ENCODE data around the gene CEP112.

CEP112 gene

GRCh38 chr17:65918916-65919315 is 273.0 kb downstream of the CEP112 start:
- peak; percentile 8 for DNase-seq

- DNase-seq: no peak
Measured at GRCh38 chr17:65918500-65918899, 273.4 kb downstream of the CEP112 start.

- peak; percentile 39 for DNase-seq
Measured at GRCh38 chr17:65917560-65917959, 274.4 kb downstream of the CEP112 start.

GRCh38 chr17:65916425-65916824 is 275.5 kb downstream of the CEP112 start:
- no peak for DNase-seq

- DNase-seq: peak; percentile 54
Measured at GRCh38 chr17:65914784-65915342, 277.1 kb downstream of the CEP112 start.

GRCh38 chr17:65913326-65913850 is 278.5 kb downstream of the CEP112 start:
- no peak for DNase-seq

GRCh38 chr17:65910836-65911235 is 281.1 kb downstream of the CEP112 start:
- no peak for DNase-seq

- DNase-seq: no peak
Measured at GRCh38 chr17:65902831-65903522, 289.0 kb downstream of the CEP112 start.

- no peak for DNase-seq
Measured at GRCh38 chr17:65902155-65902554, 289.8 kb downstream of the CEP112 start.

- no peak for DNase-seq
Measured at GRCh38 chr17:65901394-65901793, 290.5 kb downstream of the CEP112 start.

GRCh38 chr17:65900216-65900615 is 291.7 kb downstream of the CEP112 start:
- DNase-seq: no peak

GRCh38 chr17:65898651-65899050 is 293.3 kb downstream of the CEP112 start:
- DNase-seq: no peak

GRCh38 chr17:65896889-65897288 is 295.0 kb downstream of the CEP112 start:
- no peak for DNase-seq

GRCh38 chr17:65895969-65896368 is 296.0 kb downstream of the CEP112 start:
- DNase-seq: no peak

GRCh38 chr17:65893692-65894279 is 298.1 kb downstream of the CEP112 start:
- DNase-seq: no peak

- no peak for DNase-seq
Measured at GRCh38 chr17:65892912-65893377, 299.0 kb downstream of the CEP112 start.

- DNase-seq: no peak
Measured at GRCh38 chr17:65891231-65891735, 300.6 kb downstream of the CEP112 start.

GRCh38 chr17:65888649-65889048 is 303.3 kb downstream of the CEP112 start:
- DNase-seq: no peak

GRCh38 chr17:65886315-65887245 is 305.4 kb downstream of the CEP112 start:
- no peak for DNase-seq

- DNase-seq: no peak
Measured at GRCh38 chr17:65885541-65886312, 306.2 kb downstream of the CEP112 start.

- no peak for DNase-seq
Measured at GRCh38 chr17:65876985-65877384, 314.9 kb downstream of the CEP112 start.

GRCh38 chr17:65868881-65869280 is 323.1 kb downstream of the CEP112 start:
- DNase-seq: peak; percentile 13

Measured in RPMI8226 (cell line).